GM19043 (cell line): ENCODE measurements around the gene IRF7.

ENCODE experiments used
- ATAC-seq: cut with Tn5 transposase; IDR thresholded peaks from one replicate; pipeline ENCODE4 v1.9.1; 2021; ENCODE audit warnings: low read depth; ENCODE audit not compliant: unreplicated experiment

IRF7 gene

GRCh38 chr11:623349-623869 lies 7.7 kb upstream of the IRF7 start:
- ATAC-seq = no peak

GRCh38 chr11:621838-622237 lies 6.1 kb upstream of the IRF7 start:
- no peak for ATAC-seq

- ATAC-seq = no peak
Observed at GRCh38 chr11:620935-621814, 5.4 kb upstream of the IRF7 start.

- no peak for ATAC-seq
Observed at GRCh38 chr11:620201-620600, 4.5 kb upstream of the IRF7 start.

GRCh38 chr11:619628-620050 lies 3.9 kb upstream of the IRF7 start:
- no peak for ATAC-seq

- no peak for ATAC-seq
Observed at GRCh38 chr11:618856-619627, 3.3 kb upstream of the IRF7 start.

GRCh38 chr11:617912-618682 lies 2.3 kb upstream of the IRF7 start:
- no peak for ATAC-seq

- ATAC-seq = no peak
Observed at GRCh38 chr11:617199-617911, 1.6 kb upstream of the IRF7 start.

- no peak for ATAC-seq
Observed at GRCh38 chr11:616320-617198, 809 bp upstream of the IRF7 start.

GRCh38 chr11:614623-615503 lies 887 bp downstream of the IRF7 start:
- ATAC-seq = peak; percentile 5

- no peak for ATAC-seq
Observed at GRCh38 chr11:614021-614622, 1.6 kb downstream of the IRF7 start.

- ATAC-seq = no peak
Observed at GRCh38 chr11:613369-613968, 2.3 kb downstream of the IRF7 start.

GRCh38 chr11:612961-613300 lies 2.8 kb downstream of the IRF7 start:
- ATAC-seq = no peak

- no peak for ATAC-seq
Observed at GRCh38 chr11:612201-612960, 3.4 kb downstream of the IRF7 start.

- ATAC-seq = no peak
Observed at GRCh38 chr11:611001-611996, 4.5 kb downstream of the IRF7 start.
